ENCODE results near the gene IFI27L2. TPM values are rescaled to one million over a fixed set of nuclear protein-coding genes. Genes with fewer than 3 reads are reported as not detected.

Gene IFI27L2
- polyA plus RNA-seq, 1 of the 3 experiments (the other 2 are of a cell fraction), result 200 TPM

GRCh38 chr14:94143711-94144110, 14.3 kb upstream of the IFI27L2 start:
- Histone ChIP-seq H3K4me1 (ENCODE audit: control insufficient read depth in 1 of 2, insufficient read depth in 2 of 2, low read depth in 1 of 2, low read length in 1 of 2) (no peaks in the 10 kb centered on the region), H3K79me2 (ENCODE audit: insufficient read depth) (no peaks in the 10 kb centered on the region), H4K20me1 (ENCODE audit: insufficient read depth) (no peaks in the 10 kb centered on the region), H3K9me2 (no peaks in the 10 kb centered on the region), H3K9me3 (no peaks in the 10 kb centered on the region), H2AFZ (ENCODE audit: low read depth) (no peak overlapping the region), H3K27ac (ENCODE audit: low read depth in 2 of 2, low read length in 1 of 2) (no peak overlapping the region), H3K27me3 (ENCODE audit: insufficient read depth) (no peaks in the 10 kb centered on the region), H3F3A (replicated peaks; ENCODE audit: insufficient read depth) (no peaks in the 10 kb centered on the region), H3K36me3 (replicated peaks in 1 of 2; ENCODE audit: control insufficient read depth in 1 of 2, insufficient read depth in 2 of 2, low read length in 1 of 2) (no peaks in the 10 kb centered on the region), H3K4me3 (ENCODE audit: low read depth in 2 of 2, low read length in 1 of 2) (no peak overlapping the region), H3K9ac (no peak overlapping the region), H3K4me2 (no peak overlapping the region)
- ChIA-PET POLR2A (no interaction called here), CTCF (interaction anchor here (1.3 to 4.7 kb wide), 5 partner anchors 13 to 488 kb away, joined by 3 to 28 read pairs (median 13); partner anchors contain the start of gene IFI27L2)
- 71% methylated on average over 4 of the region's 4 CpGs for WGBS (ENCODE audit: low lambda C conversion rate)
- DNase-seq, result no peak
- TF ChIP-seq EZH2phosphoT487 (IDR thresholded peaks at IDR 0.05; ENCODE audit: borderline replicate concordance, low read depth) (no peak), MAX (IDR thresholded peaks at IDR 0.05; ENCODE audit: low read depth) (no peak), SMC3 (IDR thresholded peaks at IDR 0.05; ENCODE audit: low read depth, low read length) (no peak), USF1 (IDR thresholded peaks at IDR 0.05; ENCODE audit: borderline replicate concordance, low read depth) (no peak), FOXJ3 (CRISPR knock-in tag; IDR thresholded peaks at IDR 0.05) (no peak), IRF3 (IDR thresholded peaks at IDR 0.05; ENCODE audit: low read depth, low read length) (no peak), RAD21 (IDR thresholded peaks at IDR 0.05; ENCODE audit: low read length) (no peak), NRF1 (IDR thresholded peaks at IDR 0.05; ENCODE audit: low read depth, low read length) (no peak), TAF1 (IDR thresholded peaks at IDR 0.05; ENCODE audit: borderline replicate concordance, low read depth, low read length) (no peak), GABPA (IDR thresholded peaks at IDR 0.05; ENCODE audit: low read depth) (no peak), FOXM1 (IDR thresholded peaks at IDR 0.05; ENCODE audit: low read depth) (no peak), FOSL2 (IDR thresholded peaks at IDR 0.05; ENCODE audit: borderline replicate concordance, low read depth) (no peak), CTCF (IDR thresholded peaks at IDR 0.05) (no peak), SIN3A (IDR thresholded peaks at IDR 0.05; ENCODE audit: borderline replicate concordance, low read depth, low read length) (no peak)

- Histone ChIP-seq H3F3A (replicated peaks; ENCODE audit: insufficient read depth) (no peaks in the 10 kb centered on the region), H3K4me2 (no peak overlapping the region), H3K9me2 (no peaks in the 10 kb centered on the region), H3K9me3 (no peaks in the 10 kb centered on the region), H2AFZ (ENCODE audit: low read depth) (no peak overlapping the region), H3K4me3 (ENCODE audit: low read depth in 2 of 2, low read length in 1 of 2) (no peak overlapping the region), H3K79me2 (ENCODE audit: insufficient read depth) (no peaks in the 10 kb centered on the region), H3K27ac (ENCODE audit: low read depth in 2 of 2, low read length in 1 of 2) (no peak overlapping the region), H3K36me3 (replicated peaks in 1 of 2; ENCODE audit: control insufficient read depth in 1 of 2, insufficient read depth in 2 of 2, low read length in 1 of 2) (no peaks in the 10 kb centered on the region), H4K20me1 (ENCODE audit: insufficient read depth) (no peaks in the 10 kb centered on the region), H3K9ac (no peak overlapping the region), H3K4me1 (ENCODE audit: control insufficient read depth in 1 of 2, insufficient read depth in 2 of 2, low read depth in 1 of 2, low read length in 1 of 2) (no peaks in the 10 kb centered on the region), H3K27me3 (ENCODE audit: insufficient read depth) (no peaks in the 10 kb centered on the region)
- POLR2A ChIA-PET, result no interaction called here
- CTCF ChIA-PET, result interaction anchor here (0.8 to 4.7 kb wide), 8 partner anchors 12 to 488 kb away, joined by 3 to 28 read pairs (median 10); partner anchors contain the start of gene IFI27L2
- no peak for TF ChIP-seq PBX3 (IDR thresholded peaks at IDR 0.05)
- TF ChIP-seq EP300 (IDR thresholded peaks at IDR 0.05; ENCODE audit: borderline replicate concordance in 1 of 2, low read depth in 1 of 2, low read length in 1 of 2), result no peak
- TF ChIP-seq RAD21 (IDR thresholded peaks at IDR 0.05; ENCODE audit: low read length), result peak; percentile 37
- peak; percentile 35; the same call in 1 of the 2 replicates for TF ChIP-seq CTCF (IDR thresholded peaks at IDR 0.05)
- WGBS (ENCODE audit: low lambda C conversion rate), result 91% methylated on average over 3 of the region's 3 CpGs
- DNase-seq, result no peak
These were observed 13.8 kb upstream of the IFI27L2 start for GRCh38 chr14:94143239-94143638.
